ENCODE measurements around the gene BCR.
A peak's percentile ranks its signal among the peaks of the same experiment; 100 is the strongest.

DNA sequence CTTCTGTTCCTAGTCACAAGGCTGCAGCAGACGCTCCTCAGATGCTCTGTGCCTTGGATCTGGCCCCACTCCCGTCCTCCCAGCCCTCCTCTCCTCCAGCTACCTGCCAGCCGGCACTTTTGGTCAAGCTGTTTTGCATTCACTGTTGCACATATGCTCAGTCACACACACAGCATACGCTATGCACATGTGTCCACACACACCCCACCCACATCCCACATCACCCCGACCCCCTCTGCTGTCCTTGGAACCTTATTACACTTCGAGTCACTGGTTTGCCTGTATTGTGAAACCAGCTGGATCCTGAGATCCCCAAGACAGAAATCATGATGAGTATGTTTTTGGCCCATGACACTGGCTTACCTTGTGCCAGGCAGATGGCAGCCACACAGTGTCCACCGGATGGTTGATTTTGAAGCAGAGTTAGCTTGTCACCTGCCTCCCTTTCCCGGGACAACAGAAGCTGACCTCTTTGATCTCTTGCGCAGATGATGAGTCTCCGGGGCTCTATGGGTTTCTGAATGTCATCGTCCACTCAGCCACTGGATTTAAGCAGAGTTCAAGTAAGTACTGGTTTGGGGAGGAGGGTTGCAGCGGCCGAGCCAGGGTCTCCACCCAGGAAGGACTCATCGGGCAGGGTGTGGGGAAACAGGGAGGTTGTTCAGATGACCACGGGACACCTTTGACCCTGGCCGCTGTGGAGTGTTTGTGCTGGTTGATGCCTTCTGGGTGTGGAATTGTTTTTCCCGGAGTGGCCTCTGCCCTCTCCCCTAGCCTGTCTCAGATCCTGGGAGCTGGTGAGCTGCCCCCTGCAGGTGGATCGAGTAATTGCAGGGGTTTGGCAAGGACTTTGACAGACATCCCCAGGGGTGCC is 109.8 kb downstream of the BCR start:
- TF ChIP-seq EZH2 (IDR thresholded peaks at IDR 0.05; ENCODE audit: low read length): no peak
- peak; percentile 72 to 84 (median 78) for TF ChIP-seq CTCF (optimal IDR thresholded peaks at IDR 0.05 in 1 of 3, IDR thresholded peaks at IDR 0.05 in 1 of 3, conservative IDR thresholded peaks at IDR 0.05 in 1 of 3; ENCODE audit: extremely low read depth in 1 of 3, insufficient read depth in 2 of 3, low read length in 3 of 3)
